Ovary (tissue), 3 donors: ENCODE data around the gene KIF6.

Source experiments
- CTCF ChIP-seq, 3 donors: fragments of 450-650 bp in 2 of 3; fragments of 200-600 bp in 1 of 3; IDR thresholded peaks; one replicate each; pipeline versions ENCODE4 v1.5.1 to v1.8.0; 2016 to 2022; ENCODE audit warnings: antibody characterized with exemption in 3 of 3, mild to moderate bottlenecking in 1 of 3
- POLR2A ChIP-seq: fragments of 450-650 bp; IDR thresholded peaks from one replicate; pipeline ENCODE4 v1.6.1; 2017; ENCODE audit warnings: antibody characterized with exemption, mild to moderate bottlenecking, moderate library complexity
- donor health status: DM: no; HTN: no; CAD: no.

- TF ChIP-seq CTCF (IDR thresholded peaks at IDR 0.05) (no peak), POLR2A (no peak)
Measured at GRCh38 chr6:39642270-39642669, 82.9 kb downstream of the KIF6 start.
